ENCODE measurements around the gene RAB40A.

Gene RAB40A

GRCh38 chrX:103519389-103519788, at the start of gene RAB40A:
Gene RAB40A, minus strand, starts transcription at chrX:103519489. Its CDS starts 18,733 bp downstream, at chrX:103500756.
- Mint-ChIP-seq H3K27me3 (no peaks in the 10 kb centered on the region), H3K36me3 (no peaks in the 10 kb centered on the region), H3K4me1 (ENCODE audit: low read depth) (no peaks in the 10 kb centered on the region), H3K9me3 (ENCODE audit: low read depth) (no peaks in the 10 kb centered on the region), H3K4me3 (no peak within 1 kb of the TSS), H3K27ac (no peak within 1 kb of the TSS)

- Mint-ChIP-seq H3K9me3 (ENCODE audit: low read depth) (no peaks in the 10 kb centered on the region), H3K27ac (no peak overlapping the region), H3K4me1 (ENCODE audit: low read depth) (no peaks in the 10 kb centered on the region), H3K27me3 (no peaks in the 10 kb centered on the region), H3K4me3 (no peak overlapping the region), H3K36me3 (no peaks in the 10 kb centered on the region)
Observed at GRCh38 chrX:103565752-103566151, 46.5 kb upstream of the RAB40A start.

GRCh38 chrX:103565197-103565596, 45.9 kb upstream of the RAB40A start:
- no peak overlapping the region for H3K27ac Mint-ChIP-seq
- H3K9me3 Mint-ChIP-seq (ENCODE audit: low read depth), result no peaks in the 10 kb centered on the region
- no peak overlapping the region for H3K4me3 Mint-ChIP-seq
- H3K27me3 Mint-ChIP-seq, result no peaks in the 10 kb centered on the region
- H3K36me3 Mint-ChIP-seq, result no peaks in the 10 kb centered on the region
- no peaks in the 10 kb centered on the region for H3K4me1 Mint-ChIP-seq (ENCODE audit: low read depth)

GRCh38 chrX:103562801-103563200, 43.5 kb upstream of the RAB40A start:
- Mint-ChIP-seq H3K27ac (no peak overlapping the region), H3K4me3 (no peak overlapping the region), H3K27me3 (no peaks in the 10 kb centered on the region), H3K4me1 (ENCODE audit: low read depth) (no peaks in the 10 kb centered on the region), H3K9me3 (ENCODE audit: low read depth) (no peaks in the 10 kb centered on the region), H3K36me3 (no peaks in the 10 kb centered on the region)

GRCh38 chrX:103560256-103560655, 41.0 kb upstream of the RAB40A start:
- H3K27ac Mint-ChIP-seq, result no peak overlapping the region
- no peaks in the 10 kb centered on the region for H3K4me1 Mint-ChIP-seq (ENCODE audit: low read depth)
- H3K27me3 Mint-ChIP-seq, result no peaks in the 10 kb centered on the region
- H3K4me3 Mint-ChIP-seq, result no peak overlapping the region
- H3K36me3 Mint-ChIP-seq, result no peaks in the 10 kb centered on the region
- H3K9me3 Mint-ChIP-seq (ENCODE audit: low read depth), result no peaks in the 10 kb centered on the region

- Mint-ChIP-seq H3K27me3 (no peaks in the 10 kb centered on the region), H3K9me3 (ENCODE audit: low read depth) (no peaks in the 10 kb centered on the region), H3K4me3 (no peak overlapping the region), H3K36me3 (no peaks in the 10 kb centered on the region), H3K27ac (no peak overlapping the region), H3K4me1 (ENCODE audit: low read depth) (peaks cover 5% of the 10 kb centered on the region)
Observed at GRCh38 chrX:103556963-103557612, 37.8 kb upstream of the RAB40A start.

- H3K27me3 Mint-ChIP-seq, result no peaks in the 10 kb centered on the region
- H3K9me3 Mint-ChIP-seq (ENCODE audit: low read depth), result no peaks in the 10 kb centered on the region
- H3K4me1 Mint-ChIP-seq (ENCODE audit: low read depth), result peaks cover 5% of the 10 kb centered on the region
- peak overlapping the region; percentile 90 for H3K4me3 Mint-ChIP-seq
- H3K36me3 Mint-ChIP-seq, result no peaks in the 10 kb centered on the region
- H3K27ac Mint-ChIP-seq, result peak overlapping the region; percentile 83
Observed at GRCh38 chrX:103554687-103555424, 35.6 kb upstream of the RAB40A start.

GRCh38 chrX:103552236-103552635, 32.9 kb upstream of the RAB40A start:
- Mint-ChIP-seq H3K27me3 (no peaks in the 10 kb centered on the region), H3K36me3 (no peaks in the 10 kb centered on the region), H3K4me1 (ENCODE audit: low read depth) (peaks cover 5% of the 10 kb centered on the region), H3K27ac (no peak overlapping the region), H3K9me3 (ENCODE audit: low read depth) (no peaks in the 10 kb centered on the region), H3K4me3 (no peak overlapping the region)

- Mint-ChIP-seq H3K4me1 (ENCODE audit: low read depth) (peaks cover 5% of the 10 kb centered on the region), H3K4me3 (no peak overlapping the region), H3K36me3 (no peaks in the 10 kb centered on the region), H3K9me3 (ENCODE audit: low read depth) (no peaks in the 10 kb centered on the region), H3K27me3 (no peaks in the 10 kb centered on the region), H3K27ac (no peak overlapping the region)
Observed at GRCh38 chrX:103550415-103551051, 31.2 kb upstream of the RAB40A start.

- no peaks in the 10 kb centered on the region for H3K9me3 Mint-ChIP-seq (ENCODE audit: low read depth)
- no peaks in the 10 kb centered on the region for H3K27me3 Mint-ChIP-seq
- H3K36me3 Mint-ChIP-seq, result no peaks in the 10 kb centered on the region
- peaks cover 5% of the 10 kb centered on the region for H3K4me1 Mint-ChIP-seq (ENCODE audit: low read depth)
- H3K4me3 Mint-ChIP-seq, result no peak overlapping the region
- no peak overlapping the region for H3K27ac Mint-ChIP-seq
Observed at GRCh38 chrX:103549916-103550315, 30.6 kb upstream of the RAB40A start.

GRCh38 chrX:103540145-103540544, 20.9 kb upstream of the RAB40A start:
- Mint-ChIP-seq H3K9me3 (ENCODE audit: low read depth) (no peaks in the 10 kb centered on the region), H3K36me3 (no peaks in the 10 kb centered on the region), H3K4me3 (no peak overlapping the region), H3K27ac (no peak overlapping the region), H3K27me3 (no peaks in the 10 kb centered on the region), H3K4me1 (ENCODE audit: low read depth) (no peaks in the 10 kb centered on the region)

- Mint-ChIP-seq H3K4me3 (no peak overlapping the region), H3K27ac (no peak overlapping the region), H3K9me3 (ENCODE audit: low read depth) (no peaks in the 10 kb centered on the region), H3K36me3 (no peaks in the 10 kb centered on the region), H3K4me1 (ENCODE audit: low read depth) (no peaks in the 10 kb centered on the region), H3K27me3 (no peaks in the 10 kb centered on the region)
Observed at GRCh38 chrX:103539695-103540094, 20.4 kb upstream of the RAB40A start.

- H3K27me3 Mint-ChIP-seq, result no peaks in the 10 kb centered on the region
- H3K4me3 Mint-ChIP-seq, result no peak overlapping the region
- no peaks in the 10 kb centered on the region for H3K9me3 Mint-ChIP-seq (ENCODE audit: low read depth)
- no peaks in the 10 kb centered on the region for H3K36me3 Mint-ChIP-seq
- no peaks in the 10 kb centered on the region for H3K4me1 Mint-ChIP-seq (ENCODE audit: low read depth)
- H3K27ac Mint-ChIP-seq, result no peak overlapping the region
Observed at GRCh38 chrX:103538728-103539127, 19.4 kb upstream of the RAB40A start.

GRCh38 chrX:103537871-103538387, 18.6 kb upstream of the RAB40A start:
- Mint-ChIP-seq H3K9me3 (ENCODE audit: low read depth) (no peaks in the 10 kb centered on the region), H3K27ac (no peak overlapping the region), H3K36me3 (no peaks in the 10 kb centered on the region)

GRCh38 chrX:103536732-103537131, 17.4 kb upstream of the RAB40A start:
- Mint-ChIP-seq H3K27me3 (no peaks in the 10 kb centered on the region), H3K27ac (no peak overlapping the region), H3K36me3 (no peaks in the 10 kb centered on the region), H3K4me3 (no peak overlapping the region), H3K4me1 (ENCODE audit: low read depth) (peaks cover 2% of the 10 kb centered on the region), H3K9me3 (ENCODE audit: low read depth) (no peaks in the 10 kb centered on the region)

More at GRCh38 chrX:103537871-103538387, 18.6 kb upstream of the RAB40A start:
- Mint-ChIP-seq H3K27me3 (no peaks in the 10 kb centered on the region), H3K4me1 (ENCODE audit: low read depth) (peaks cover 2% of the 10 kb centered on the region), H3K4me3 (no peak overlapping the region)
